ENCODE measurements around the gene ERMARD.

DNA sequence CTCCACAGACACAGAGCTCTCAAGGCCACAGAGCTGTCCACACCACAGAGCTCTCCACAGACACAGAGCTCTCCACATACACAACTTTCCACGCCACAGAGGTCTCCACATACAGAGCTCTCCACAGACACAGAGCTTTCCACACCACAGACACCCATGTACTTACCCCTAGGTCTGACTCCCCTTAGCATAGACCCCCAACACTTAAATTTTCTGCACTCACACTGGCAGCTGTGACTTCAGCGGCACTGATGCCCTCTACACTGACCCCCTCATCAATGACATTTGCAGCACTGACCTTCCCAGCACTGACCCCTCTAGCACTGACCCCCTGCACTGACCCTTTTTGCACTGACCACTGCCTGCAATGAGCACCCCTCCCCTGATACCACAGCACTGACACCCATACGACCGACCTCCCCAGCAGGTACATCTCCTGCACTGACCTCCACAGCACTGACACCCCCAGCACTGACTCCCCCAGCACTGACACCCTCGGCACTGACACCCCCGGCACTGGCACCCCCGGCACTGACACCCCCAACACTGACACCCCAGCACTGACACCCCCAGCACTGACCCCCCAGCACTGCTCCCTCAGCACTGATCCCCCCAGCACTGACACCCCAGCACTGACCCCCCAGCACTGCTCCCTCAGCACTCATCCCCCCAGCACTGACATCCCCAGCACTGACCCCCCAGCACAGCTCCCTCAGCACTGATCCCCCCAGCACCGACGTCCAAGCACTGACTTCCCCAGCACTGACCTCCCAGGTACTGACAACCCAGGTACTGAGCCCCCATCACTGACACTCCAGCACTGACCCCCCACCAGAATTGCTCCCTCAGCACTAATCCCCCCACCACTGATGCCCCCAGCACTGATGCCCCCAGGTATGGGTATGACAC lies 56.5 kb downstream of the ERMARD start:
- TF ChIP-seq, protein P1, sequence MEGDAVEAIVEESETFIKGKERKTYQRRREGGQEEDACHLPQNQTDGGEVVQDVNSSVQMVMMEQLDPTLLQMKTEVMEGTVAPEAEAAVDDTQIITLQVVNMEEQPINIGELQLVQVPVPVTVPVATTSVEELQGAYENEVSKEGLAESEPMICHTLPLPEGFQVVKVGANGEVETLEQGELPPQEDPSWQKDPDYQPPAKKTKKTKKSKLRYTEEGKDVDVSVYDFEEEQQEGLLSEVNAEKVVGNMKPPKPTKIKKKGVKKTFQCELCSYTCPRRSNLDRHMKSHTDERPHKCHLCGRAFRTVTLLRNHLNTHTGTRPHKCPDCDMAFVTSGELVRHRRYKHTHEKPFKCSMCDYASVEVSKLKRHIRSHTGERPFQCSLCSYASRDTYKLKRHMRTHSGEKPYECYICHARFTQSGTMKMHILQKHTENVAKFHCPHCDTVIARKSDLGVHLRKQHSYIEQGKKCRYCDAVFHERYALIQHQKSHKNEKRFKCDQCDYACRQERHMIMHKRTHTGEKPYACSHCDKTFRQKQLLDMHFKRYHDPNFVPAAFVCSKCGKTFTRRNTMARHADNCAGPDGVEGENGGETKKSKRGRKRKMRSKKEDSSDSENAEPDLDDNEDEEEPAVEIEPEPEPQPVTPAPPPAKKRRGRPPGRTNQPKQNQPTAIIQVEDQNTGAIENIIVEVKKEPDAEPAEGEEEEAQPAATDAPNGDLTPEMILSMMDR (IDR thresholded peaks at IDR 0.05) = no peak
- TF ChIP-seq POLR2A (IDR thresholded peaks at IDR 0.05) = no peak
